Gastrocnemius medialis (tissue), 4 donors: ENCODE data around the gene NVL.

Source experiments
- POLR2A ChIP-seq, 2 donors: fragments of 450-650 bp; IDR thresholded peaks; one replicate each; pipeline ENCODE4 v1.6.1; 2017; ENCODE audit warnings: antibody characterized with exemption in 2 of 2, mild to moderate bottlenecking in 2 of 2, moderate library complexity in 2 of 2
- TF ChIP-seq, protein P1 (sequence below), 5 experiments: fragments of 450-650 bp in 3 of 5; fragments of 200-600 bp in 2 of 5; sonication (generic) in 2 of 5; IDR thresholded peaks in 4 of 5; conservative IDR thresholded peaks in 1 of 5; 1 replicate in 4 of 5; 2 replicates in 1 of 5; pipeline ENCODE4 v1.5.1; 2016 to 2019; ENCODE audit warnings: antibody characterized with exemption in 5 of 5, mild to moderate bottlenecking in 3 of 5, moderate library complexity in 3 of 5

DNA sequence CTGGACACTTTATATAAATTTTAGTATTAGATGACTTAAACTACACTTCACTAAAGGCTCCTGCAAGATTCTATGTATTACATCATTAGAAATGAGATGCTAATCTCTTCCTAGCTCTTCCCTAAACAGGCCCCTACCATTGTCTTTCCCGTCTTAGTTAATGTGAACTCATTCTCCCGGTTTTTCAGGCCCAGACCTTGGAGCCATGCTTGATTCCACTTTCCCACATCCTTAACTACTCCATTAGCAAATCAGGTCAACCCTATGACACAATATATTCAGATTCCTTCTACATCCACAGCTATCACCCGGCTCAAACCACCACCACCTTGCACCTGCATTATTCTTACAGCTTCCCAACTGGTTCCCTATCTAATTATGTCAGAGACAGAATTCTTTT is 73.3 kb downstream of the NVL start:
- TF ChIP-seq POLR2A (IDR thresholded peaks at IDR 0.05) = no peak
- TF ChIP-seq, protein P1, sequence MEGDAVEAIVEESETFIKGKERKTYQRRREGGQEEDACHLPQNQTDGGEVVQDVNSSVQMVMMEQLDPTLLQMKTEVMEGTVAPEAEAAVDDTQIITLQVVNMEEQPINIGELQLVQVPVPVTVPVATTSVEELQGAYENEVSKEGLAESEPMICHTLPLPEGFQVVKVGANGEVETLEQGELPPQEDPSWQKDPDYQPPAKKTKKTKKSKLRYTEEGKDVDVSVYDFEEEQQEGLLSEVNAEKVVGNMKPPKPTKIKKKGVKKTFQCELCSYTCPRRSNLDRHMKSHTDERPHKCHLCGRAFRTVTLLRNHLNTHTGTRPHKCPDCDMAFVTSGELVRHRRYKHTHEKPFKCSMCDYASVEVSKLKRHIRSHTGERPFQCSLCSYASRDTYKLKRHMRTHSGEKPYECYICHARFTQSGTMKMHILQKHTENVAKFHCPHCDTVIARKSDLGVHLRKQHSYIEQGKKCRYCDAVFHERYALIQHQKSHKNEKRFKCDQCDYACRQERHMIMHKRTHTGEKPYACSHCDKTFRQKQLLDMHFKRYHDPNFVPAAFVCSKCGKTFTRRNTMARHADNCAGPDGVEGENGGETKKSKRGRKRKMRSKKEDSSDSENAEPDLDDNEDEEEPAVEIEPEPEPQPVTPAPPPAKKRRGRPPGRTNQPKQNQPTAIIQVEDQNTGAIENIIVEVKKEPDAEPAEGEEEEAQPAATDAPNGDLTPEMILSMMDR (IDR thresholded peaks at IDR 0.05 in 4 of 5, conservative IDR thresholded peaks at IDR 0.05 in 1 of 5) = no peak
